Measurements from ENCODE around the gene BMP7.
"Not testable (repeated sequence)": the region's sequence is repeated elsewhere in the genome, so short reads cannot be mapped to it uniquely, and the experiment has no call there.

The BMP7 gene

DNA sequence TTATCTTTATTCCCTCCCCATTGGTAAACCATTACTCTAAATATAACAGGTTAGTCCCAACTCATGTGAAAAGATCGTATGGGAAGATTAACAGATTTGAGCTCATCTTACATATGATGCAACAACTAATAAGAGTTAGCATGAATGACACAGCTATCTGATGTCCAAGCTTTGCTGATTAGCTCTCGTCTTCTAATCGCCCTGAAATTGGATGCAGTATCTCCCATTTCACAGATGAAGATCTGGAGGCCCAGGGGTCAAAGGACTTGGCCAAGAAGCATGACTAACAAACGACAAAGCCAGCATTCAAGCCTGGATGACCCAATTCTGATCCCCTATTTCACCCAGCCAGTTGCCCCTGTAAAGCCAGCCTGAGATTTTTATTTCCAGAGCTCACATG lies 8.4 kb upstream of the BMP7 start:
- Histone ChIP-seq H3K4me3 (ENCODE audit: low read depth in 1 of 2, low read length in 2 of 2) (no peak overlapping the region), H3K27me3 (ENCODE audit: low read depth, low read length) (no peaks in the 10 kb centered on the region), H3K36me3 (ENCODE audit: control insufficient read depth in 1 of 2, insufficient read depth in 2 of 2, low read length in 2 of 2) (no peaks in the 10 kb centered on the region), H3K4me1 (ENCODE audit: control insufficient read depth in 1 of 2, insufficient read depth in 2 of 2, low read length in 2 of 2) (no peaks in the 10 kb centered on the region), H3K9me3 (ENCODE audit: control insufficient read depth in 1 of 2, low read length in 2 of 2) (no peaks in the 10 kb centered on the region), H3K27ac (ENCODE audit: low read length) (no peak overlapping the region)

DNA sequence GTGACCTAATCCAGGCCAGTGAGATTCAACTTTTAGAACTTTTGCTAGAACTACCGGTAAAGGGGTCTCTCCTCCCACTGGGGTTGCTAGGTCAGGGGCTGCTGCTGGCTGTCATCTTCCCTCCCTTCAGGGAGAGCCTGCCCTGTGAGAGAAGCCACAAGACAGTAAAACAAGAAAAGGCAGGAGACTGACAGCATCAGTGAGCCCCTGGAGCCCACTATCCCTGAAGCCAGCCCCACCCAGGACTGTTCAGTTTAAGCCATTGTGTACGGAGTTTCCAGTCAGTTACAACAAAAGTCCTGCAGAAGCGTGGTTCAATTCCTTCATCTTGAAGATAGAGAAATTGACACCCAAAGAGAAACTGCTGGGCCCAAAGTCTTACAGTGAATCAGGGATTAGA lies 7.9 kb upstream of the BMP7 start:
- Histone ChIP-seq H3K4me3 (ENCODE audit: low read depth in 1 of 2, low read length in 2 of 2) (no peak overlapping the region), H3K4me1 (ENCODE audit: control insufficient read depth in 1 of 2, insufficient read depth in 2 of 2, low read length in 2 of 2) (no peaks in the 10 kb centered on the region), H3K27me3 (ENCODE audit: low read depth, low read length) (no peaks in the 10 kb centered on the region), H3K36me3 (ENCODE audit: control insufficient read depth in 1 of 2, insufficient read depth in 2 of 2, low read length in 2 of 2) (no peaks in the 10 kb centered on the region), H3K9me3 (ENCODE audit: control insufficient read depth in 1 of 2, low read length in 2 of 2) (no peaks in the 10 kb centered on the region), H3K27ac (ENCODE audit: low read length) (no peak overlapping the region)

DNA sequence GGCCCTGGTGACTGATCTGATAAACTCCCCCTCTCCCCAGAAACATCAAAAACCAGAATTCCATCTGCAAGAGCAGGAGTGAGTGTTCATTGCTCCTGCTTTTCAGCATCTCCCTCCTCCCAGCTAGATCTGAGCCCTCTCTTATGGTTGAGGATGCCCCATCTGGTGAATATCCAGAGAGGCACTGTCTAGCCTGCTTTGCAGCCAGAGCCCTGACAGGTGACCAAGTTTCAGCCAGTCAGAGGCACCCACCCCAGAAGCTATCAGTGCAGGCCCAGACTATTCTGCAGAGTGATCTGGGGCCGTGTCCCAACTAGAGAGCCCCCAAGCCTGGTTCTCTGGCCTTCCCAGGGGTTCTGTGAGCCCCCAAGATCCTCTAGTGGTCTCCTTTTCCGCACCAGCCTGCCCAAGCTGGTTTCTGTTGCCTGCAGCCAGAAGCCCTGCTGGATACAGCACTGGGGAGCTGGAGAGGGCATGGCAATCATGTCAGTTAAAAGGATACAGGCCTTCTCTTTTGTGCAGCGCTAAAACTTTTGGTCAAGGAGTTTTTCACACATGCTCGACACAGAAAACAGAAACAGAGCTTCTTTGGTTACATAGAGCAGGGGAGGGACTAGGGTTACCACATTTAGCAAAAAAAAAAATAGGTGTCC lies 6.6 kb upstream of the BMP7 start:
- no peaks in the 10 kb centered on the region for H3K36me3 ChIP-seq (ENCODE audit: control insufficient read depth in 1 of 2, insufficient read depth in 2 of 2, low read length in 2 of 2)
- peaks cover 8% of the 10 kb centered on the region for H3K27me3 ChIP-seq (ENCODE audit: low read depth, low read length)
- H3K4me3 ChIP-seq (ENCODE audit: low read depth in 1 of 2, low read length in 2 of 2): no peak overlapping the region
- no peak overlapping the region for H3K27ac ChIP-seq (ENCODE audit: low read length)
- H3K9me3 ChIP-seq (ENCODE audit: control insufficient read depth in 1 of 2, low read length in 2 of 2): no peaks in the 10 kb centered on the region
- H3K4me1 ChIP-seq (ENCODE audit: control insufficient read depth in 1 of 2, insufficient read depth in 2 of 2, low read length in 2 of 2): no peaks in the 10 kb centered on the region

DNA sequence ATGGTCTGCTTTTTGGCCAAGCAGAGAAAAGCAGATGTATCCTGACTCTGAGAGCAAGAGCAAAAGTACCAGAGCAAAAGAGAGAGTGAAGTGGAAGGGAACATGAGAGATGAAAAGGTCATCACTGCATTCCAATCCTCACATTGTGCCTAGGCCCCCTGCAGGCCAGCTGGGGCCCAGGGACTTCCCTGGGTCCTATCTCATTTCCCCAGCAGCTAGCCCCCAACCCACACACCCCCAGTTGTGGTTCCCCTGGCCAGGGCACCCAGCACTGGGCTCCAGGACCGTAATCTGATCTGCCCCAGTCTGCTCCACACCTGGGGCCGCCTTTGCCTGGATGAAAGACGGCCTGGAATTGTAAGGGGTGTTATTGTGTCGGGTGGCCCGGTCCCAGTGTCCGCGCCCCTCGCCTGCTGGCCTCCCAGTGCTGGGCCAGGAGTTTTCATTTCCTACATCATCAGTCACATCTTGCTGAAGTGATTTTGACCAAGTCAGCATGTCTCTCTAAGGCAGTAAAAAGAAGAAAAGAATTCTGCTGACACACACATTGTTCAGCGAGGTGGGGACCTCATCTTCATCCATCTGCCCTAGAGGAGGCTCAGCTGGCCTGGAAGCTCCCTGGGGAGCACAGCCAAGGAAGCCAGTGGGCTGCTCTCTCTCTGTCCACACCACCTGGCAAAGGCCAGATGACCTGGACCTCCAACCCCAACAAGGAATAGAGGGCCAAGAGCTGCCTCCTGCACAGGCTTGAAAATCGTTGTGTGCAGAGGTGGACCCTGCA lies 4.0 kb upstream of the BMP7 start:
- H3K4me1 ChIP-seq (ENCODE audit: control insufficient read depth in 1 of 2, insufficient read depth in 2 of 2, low read length in 2 of 2): peaks cover 0 to 17% of the 10 kb centered on the region in 2 donors
- no peak overlapping the region for H3K27ac ChIP-seq (ENCODE audit: low read length)
- H3K9me3 ChIP-seq (ENCODE audit: control insufficient read depth in 1 of 2, low read length in 2 of 2): no peaks in the 10 kb centered on the region
- H3K27me3 ChIP-seq (ENCODE audit: low read depth, low read length): peaks cover 26% of the 10 kb centered on the region
- no peaks in the 10 kb centered on the region for H3K36me3 ChIP-seq (ENCODE audit: control insufficient read depth in 1 of 2, insufficient read depth in 2 of 2, low read length in 2 of 2)
- H3K4me3 ChIP-seq (ENCODE audit: low read depth in 1 of 2, low read length in 2 of 2): no peak overlapping the region

DNA sequence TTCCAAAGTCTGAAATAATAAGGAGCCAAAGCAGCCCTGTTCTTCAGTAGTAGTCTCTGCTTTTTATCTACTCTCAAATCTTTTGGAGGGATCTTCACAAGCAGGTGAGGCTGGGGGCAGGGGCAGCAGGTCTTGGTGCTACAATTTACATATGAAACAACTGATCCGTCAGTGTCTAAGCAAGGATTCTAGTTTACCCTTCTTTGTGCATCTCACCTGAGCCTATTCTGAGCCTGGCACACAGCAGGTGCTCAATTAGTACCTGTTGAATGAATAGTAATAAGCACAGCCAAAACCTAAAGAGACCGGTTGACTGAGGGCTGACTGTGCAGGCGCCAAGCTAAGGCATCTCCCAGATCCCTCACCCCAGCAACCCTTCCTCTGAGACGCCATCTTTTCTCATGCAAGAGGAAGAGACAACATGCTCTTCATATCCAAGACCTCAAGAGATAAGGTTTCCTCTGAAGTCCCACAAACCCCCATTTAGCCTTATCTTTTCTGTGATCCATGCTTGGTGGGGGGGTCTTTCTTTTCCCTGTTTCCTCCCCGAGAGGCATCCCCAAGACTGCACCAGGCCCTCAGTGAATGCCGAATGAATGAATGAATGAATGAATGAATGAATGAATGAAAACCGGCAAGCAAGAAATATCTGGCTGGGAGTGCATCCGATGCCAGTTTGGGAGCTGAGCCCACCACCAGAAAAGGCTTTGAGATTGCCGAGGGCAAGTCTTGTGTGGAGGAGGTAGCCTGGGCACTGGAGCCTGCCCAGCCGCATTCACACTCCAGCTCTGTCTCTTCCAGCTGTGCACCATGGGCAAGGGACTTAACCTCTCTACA lies 2.9 kb upstream of the BMP7 start:
- peaks cover 0 to 21% of the 10 kb centered on the region in 2 donors for H3K4me1 ChIP-seq (ENCODE audit: control insufficient read depth in 1 of 2, insufficient read depth in 2 of 2, low read length in 2 of 2)
- no peaks in the 10 kb centered on the region for H3K9me3 ChIP-seq (ENCODE audit: control insufficient read depth in 1 of 2, low read length in 2 of 2)
- no peaks in the 10 kb centered on the region for H3K36me3 ChIP-seq (ENCODE audit: control insufficient read depth in 1 of 2, insufficient read depth in 2 of 2, low read length in 2 of 2)
- H3K27ac ChIP-seq (ENCODE audit: low read length): no peak overlapping the region
- H3K27me3 ChIP-seq (ENCODE audit: low read depth, low read length): peaks cover 26% of the 10 kb centered on the region
- no peak overlapping the region for H3K4me3 ChIP-seq (ENCODE audit: low read depth in 1 of 2, low read length in 2 of 2)

DNA sequence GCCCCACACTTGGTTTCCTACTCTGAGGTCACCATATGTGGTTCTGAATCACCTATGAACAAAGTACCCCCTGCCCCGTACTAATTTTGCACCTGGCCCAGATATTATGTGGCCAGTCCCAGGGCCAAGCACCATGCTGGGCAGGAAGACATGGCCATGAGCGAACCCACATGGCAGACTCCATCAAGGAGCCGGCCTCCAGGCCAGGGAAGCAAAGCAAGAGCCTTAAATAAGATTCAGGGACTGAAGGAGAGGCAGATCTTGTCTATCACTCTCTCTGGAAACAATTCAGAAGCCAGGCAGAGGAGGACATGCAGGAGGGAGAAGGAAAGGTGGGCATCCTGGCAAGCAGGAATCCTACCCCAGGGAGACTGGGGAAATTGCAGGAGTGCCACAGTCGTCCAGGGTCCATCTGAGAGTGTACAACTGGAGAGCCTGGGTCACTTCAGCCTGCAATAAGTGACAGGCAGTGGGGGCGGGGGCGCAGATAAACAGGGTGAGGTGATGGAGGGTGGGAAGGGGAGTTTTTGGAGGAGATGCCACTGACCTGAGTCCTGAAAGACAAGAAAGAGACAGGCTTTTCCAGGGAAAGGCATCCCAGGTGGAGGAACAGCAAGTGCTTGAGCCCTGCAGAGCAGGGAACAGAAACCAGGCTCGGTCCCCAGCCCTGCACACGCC lies 2.1 kb upstream of the BMP7 start:
- Histone ChIP-seq H3K27me3 (ENCODE audit: low read depth, low read length) (peaks cover 26% of the 10 kb centered on the region), H3K27ac (ENCODE audit: low read length) (no peak overlapping the region), H3K4me3 (ENCODE audit: low read depth in 1 of 2, low read length in 2 of 2) (no peak overlapping the region), H3K36me3 (ENCODE audit: control insufficient read depth in 1 of 2, insufficient read depth in 2 of 2, low read length in 2 of 2) (no peaks in the 10 kb centered on the region), H3K4me1 (ENCODE audit: control insufficient read depth in 1 of 2, insufficient read depth in 2 of 2, low read length in 2 of 2) (peaks cover 0 to 28% of the 10 kb centered on the region in 2 donors), H3K9me3 (ENCODE audit: control insufficient read depth in 1 of 2, low read length in 2 of 2) (no peaks in the 10 kb centered on the region)

DNA sequence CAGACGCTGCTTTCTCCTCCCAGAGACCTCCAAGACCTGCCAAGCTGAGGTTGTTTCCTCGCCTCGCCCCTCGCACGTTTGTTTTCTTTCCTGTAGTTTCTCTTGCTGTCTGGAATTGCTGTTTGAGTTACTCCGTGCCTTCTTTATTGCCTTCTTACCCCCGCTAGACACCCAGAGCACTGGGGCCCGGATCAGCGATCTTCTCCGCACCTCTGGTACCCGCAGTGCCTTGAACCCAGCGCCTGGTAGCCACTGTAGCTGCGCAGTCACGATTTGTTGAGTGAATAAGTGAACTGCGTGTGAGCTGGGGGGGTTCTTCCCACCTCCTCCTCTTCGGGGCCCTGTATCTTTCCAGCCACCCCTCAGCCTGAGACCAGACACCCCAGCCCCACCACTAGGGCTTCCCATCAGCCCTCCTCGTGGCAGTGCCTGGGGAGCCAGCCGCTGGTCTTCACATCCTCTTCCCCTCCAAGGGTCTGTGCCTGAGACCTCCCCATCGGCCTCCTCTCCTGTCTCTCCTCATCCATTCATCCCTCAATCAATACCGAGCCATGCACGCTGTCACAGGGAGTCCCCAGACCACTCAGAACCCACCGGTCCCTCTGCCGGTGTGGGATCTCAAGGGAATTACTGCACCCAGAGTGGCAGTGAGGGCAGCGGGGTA lies 849 bp upstream of the BMP7 start:
- H3K27me3 ChIP-seq (ENCODE audit: low read depth, low read length): peaks cover 32% of the 10 kb centered on the region
- H3K27ac ChIP-seq (ENCODE audit: low read length): no peak overlapping the region

DNA sequence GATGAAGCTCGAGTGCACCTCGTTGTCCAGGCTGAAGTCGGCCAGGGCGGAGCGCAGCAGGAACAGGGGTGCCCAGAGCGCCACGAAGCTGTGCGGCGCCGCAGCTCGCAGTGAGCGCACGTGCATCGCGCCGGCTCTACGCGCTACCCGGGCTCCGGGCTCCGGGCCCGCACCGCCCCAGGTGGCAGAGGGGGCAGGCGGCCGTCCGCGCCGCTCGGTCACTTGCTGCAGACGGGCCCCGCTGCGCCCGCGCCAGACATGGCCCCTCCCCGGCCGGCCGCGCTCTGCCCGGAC lies 497 bp downstream of the BMP7 start:
- Histone ChIP-seq H3K4me1 (ENCODE audit: control insufficient read depth in 1 of 2, insufficient read depth in 2 of 2, low read length in 2 of 2) (peaks cover 0 to 28% of the 10 kb centered on the region in 2 donors), H3K27ac (ENCODE audit: low read length) (no peak overlapping the region), H3K27me3 (ENCODE audit: low read depth, low read length) (peaks cover 32% of the 10 kb centered on the region), H3K36me3 (ENCODE audit: control insufficient read depth in 1 of 2, insufficient read depth in 2 of 2, low read length in 2 of 2) (no peaks in the 10 kb centered on the region), H3K4me3 (ENCODE audit: low read depth in 1 of 2, low read length in 2 of 2) (peak overlapping the region in 1 of 2 donors; percentile 66), H3K9me3 (ENCODE audit: control insufficient read depth in 1 of 2, low read length in 2 of 2) (no peaks in the 10 kb centered on the region)

More for the DNA sequence above, 849 bp upstream of the BMP7 start:
- H3K9me3 ChIP-seq (ENCODE audit: control insufficient read depth in 1 of 2, low read length in 2 of 2): no peaks in the 10 kb centered on the region
- H3K4me1 ChIP-seq (ENCODE audit: control insufficient read depth in 1 of 2, insufficient read depth in 2 of 2, low read length in 2 of 2): peaks cover 0 to 28% of the 10 kb centered on the region in 2 donors
- peak overlapping the region; percentile 16 to 66 for H3K4me3 ChIP-seq (ENCODE audit: low read depth in 1 of 2, low read length in 2 of 2)
- no peaks in the 10 kb centered on the region for H3K36me3 ChIP-seq (ENCODE audit: control insufficient read depth in 1 of 2, insufficient read depth in 2 of 2, low read length in 2 of 2)

DNA sequence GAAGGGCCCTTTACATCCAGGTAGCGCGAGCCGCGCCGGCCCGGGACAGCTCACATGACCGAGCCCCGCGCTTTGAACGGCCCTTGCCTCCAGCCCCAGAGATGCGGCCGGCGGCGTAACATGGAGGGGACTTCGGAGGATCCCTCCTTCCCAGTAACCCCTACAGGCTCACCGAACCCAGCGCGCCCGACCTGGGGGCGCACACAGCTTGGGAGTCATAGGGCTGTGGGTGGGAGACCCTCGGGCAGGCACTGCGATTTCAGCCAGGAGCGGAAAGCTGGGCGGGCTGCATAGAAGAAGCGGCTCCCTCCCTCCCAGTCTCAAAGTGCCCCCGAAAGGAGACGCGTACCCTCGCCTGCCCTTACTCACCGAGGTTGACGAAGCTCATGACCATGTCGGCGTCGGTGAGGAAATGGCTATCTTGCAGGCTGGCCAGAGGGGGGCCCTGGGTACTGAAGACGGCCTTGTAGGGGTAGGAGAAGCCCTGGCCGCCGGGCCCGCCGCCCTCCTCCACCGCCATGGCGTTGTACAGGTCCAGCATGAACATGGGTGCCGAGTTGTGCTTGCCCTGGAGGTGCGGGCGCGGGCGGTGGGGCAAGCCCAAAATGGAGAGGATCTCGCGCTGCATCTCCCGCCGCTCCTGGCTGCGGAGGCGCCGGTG lies 975 bp downstream of the BMP7 start:
- peaks cover 32% of the 10 kb centered on the region for H3K27me3 ChIP-seq (ENCODE audit: low read depth, low read length)
- no peaks in the 10 kb centered on the region for H3K36me3 ChIP-seq (ENCODE audit: control insufficient read depth in 1 of 2, insufficient read depth in 2 of 2, low read length in 2 of 2)
- H3K4me1 ChIP-seq (ENCODE audit: control insufficient read depth in 1 of 2, insufficient read depth in 2 of 2, low read length in 2 of 2): peaks cover 0 to 28% of the 10 kb centered on the region in 2 donors
- peak overlapping the region in 1 of 2 donors; percentile 66 for H3K4me3 ChIP-seq (ENCODE audit: low read depth in 1 of 2, low read length in 2 of 2)
- no peaks in the 10 kb centered on the region for H3K9me3 ChIP-seq (ENCODE audit: control insufficient read depth in 1 of 2, low read length in 2 of 2)
- no peak overlapping the region for H3K27ac ChIP-seq (ENCODE audit: low read length)

DNA sequence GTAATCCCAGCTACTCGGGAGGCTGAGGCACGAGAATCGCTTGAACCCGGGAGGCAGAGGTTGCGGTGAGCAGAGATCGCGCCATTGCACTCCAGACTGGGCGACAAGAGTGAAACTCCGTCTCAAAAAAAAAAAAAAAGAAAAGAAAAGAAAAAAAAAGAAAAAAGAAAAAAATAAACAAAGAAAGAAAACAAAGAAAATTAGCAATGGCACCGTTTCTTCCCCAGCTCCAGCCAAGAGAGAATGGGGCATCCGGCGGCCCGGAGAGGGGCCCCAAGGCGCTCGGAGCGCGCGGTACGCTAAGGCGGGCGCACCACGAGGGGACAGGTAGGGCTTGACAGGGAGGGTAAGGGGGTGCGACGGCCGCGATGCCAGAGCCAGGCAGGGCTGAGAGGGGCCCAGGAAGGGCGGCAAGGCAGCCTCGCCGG lies 1.5 kb downstream of the BMP7 start:
- H3K36me3 ChIP-seq (ENCODE audit: control insufficient read depth in 1 of 2, insufficient read depth in 2 of 2, low read length in 2 of 2); H3K27ac ChIP-seq (ENCODE audit: low read length); H3K9me3 ChIP-seq (ENCODE audit: control insufficient read depth in 1 of 2, low read length in 2 of 2): not testable (repeated sequence)
- peaks cover 0 to 28% of the 10 kb centered on the region in 2 donors for H3K4me1 ChIP-seq (ENCODE audit: control insufficient read depth in 1 of 2, insufficient read depth in 2 of 2, low read length in 2 of 2)
- H3K4me3 ChIP-seq (ENCODE audit: low read depth in 1 of 2, low read length in 2 of 2): peak overlapping the region in 1 of 2 donors; percentile 66
- H3K27me3 ChIP-seq (ENCODE audit: low read depth, low read length): peaks cover 32% of the 10 kb centered on the region

Data from muscle layer of duodenum (tissue), 2 donors.